Astrocyte of the spinal cord (primary cell): ENCODE data around the gene SYNJ2.
A peak's percentile ranks its signal among the peaks of the same experiment; 100 is the strongest.

Experiments used
- DNase-seq: peaks from one replicate; pipeline ENCODE4 v3.0.0; 2011; ENCODE audit warnings: low read depth, low spot score
- H3K4me3 ChIP-seq: 2 replicates; pipeline ENCODE4 v1.5.1; 2011; ENCODE audit warnings: low read depth, mild to moderate bottlenecking, low read length, moderate library complexity
- CTCF ChIP-seq: IDR thresholded peaks from 2 replicates; pipeline ENCODE4 v1.5.1; 2012; ENCODE audit warnings: low read depth, mild to moderate bottlenecking, low read length, inconsistent platforms
- in situ Hi-C: cut with HindIII; loops from 2 replicates; pipeline ENCODE4 v1.10.0; 2017; ENCODE audit warnings: low sequenced_read_pairs

Gene SYNJ2

GRCh38 chr6:158072083-158072721, 90.5 kb downstream of the SYNJ2 start:
- peak; percentile 74 for TF ChIP-seq CTCF
- DNase-seq, result peak; percentile 79
- in situ Hi-C loops, result no loop called here
- no peak overlapping the region for H3K4me3 ChIP-seq

GRCh38 chr6:158073776-158074175, 92.1 kb downstream of the SYNJ2 start:
- in situ Hi-C loops, result no loop called here
- TF ChIP-seq CTCF, result no peak
- no peak for DNase-seq
- no peak overlapping the region for H3K4me3 ChIP-seq

- no peak for TF ChIP-seq CTCF
- no peak for DNase-seq
- no peak overlapping the region for H3K4me3 ChIP-seq
- in situ Hi-C loops, result no loop called here
These were observed 94.9 kb downstream of the SYNJ2 start for GRCh38 chr6:158076548-158076947.

- H3K4me3 ChIP-seq, result no peak overlapping the region
- TF ChIP-seq CTCF, result no peak
- DNase-seq, result no peak
- in situ Hi-C loops, result no loop called here
These were observed 96.0 kb downstream of the SYNJ2 start for GRCh38 chr6:158077676-158078075.

- no peak overlapping the region for H3K4me3 ChIP-seq
- no peak for TF ChIP-seq CTCF
- no peak for DNase-seq
- in situ Hi-C loops, result no loop called here
These were observed 96.7 kb downstream of the SYNJ2 start for GRCh38 chr6:158078320-158078719.

GRCh38 chr6:158080849-158081656, 99.4 kb downstream of the SYNJ2 start:
- no peak for DNase-seq
- no peak for TF ChIP-seq CTCF
- in situ Hi-C loops, result no loop called here
- no peak overlapping the region for H3K4me3 ChIP-seq
